Subcutaneous adipose tissue (tissue), 4 donors: ENCODE results near the gene AGBL3. TPM values are rescaled to one million over a fixed set of nuclear protein-coding genes. Genes with fewer than 3 reads are reported as not detected.

Source experiments
- CTCF ChIP-seq: fragments of 450-650 bp; IDR thresholded peaks from one replicate; pipeline ENCODE4 v1.5.1; 2016; ENCODE audit warnings: low read depth, mild to moderate bottlenecking, control low read depth, antibody characterized with exemption, moderate library complexity
- total RNA-seq, 4 donors: library from RNA; depleted of rRNA; stranded (reverse); fragments of >200 nt; gene quantifications; one replicate each; pipeline ENCODE4 v1.1.0, GENCODE V29; 2016

Gene AGBL3
- total RNA-seq, 4 donors from 2014 or later: 2.9 to 4.9 (median 3.6) TPM

- TF ChIP-seq CTCF: no peak
Measured at GRCh38 chr7:135159359-135160085, 173.2 kb downstream of the AGBL3 start.

GRCh38 chr7:135160098-135160857, 174.0 kb downstream of the AGBL3 start:
- TF ChIP-seq CTCF: no peak

GRCh38 chr7:135160858-135161653, 174.7 kb downstream of the AGBL3 start:
- no peak for TF ChIP-seq CTCF

GRCh38 chr7:135161669-135162068, 175.4 kb downstream of the AGBL3 start:
- no peak for TF ChIP-seq CTCF

- TF ChIP-seq CTCF: no peak
Measured at GRCh38 chr7:135162382-135163001, 176.2 kb downstream of the AGBL3 start.

- no peak for TF ChIP-seq CTCF
Measured at GRCh38 chr7:135164357-135165061, 178.2 kb downstream of the AGBL3 start.
